NCI-H1436 (cell line): ENCODE data around the gene PPP2R2B.

Experiments used
- DNase-seq: peaks from one replicate; lab custom pipeline; 2025; lab: John Stamatoyannopoulos, UW

PPP2R2B gene

GRCh38 chr5:146548781-146549449, 329.6 kb downstream of the PPP2R2B start:
- no peak for DNase-seq

- DNase-seq: no peak
These were observed 334.3 kb downstream of the PPP2R2B start for GRCh38 chr5:146544232-146544631.

DNA sequence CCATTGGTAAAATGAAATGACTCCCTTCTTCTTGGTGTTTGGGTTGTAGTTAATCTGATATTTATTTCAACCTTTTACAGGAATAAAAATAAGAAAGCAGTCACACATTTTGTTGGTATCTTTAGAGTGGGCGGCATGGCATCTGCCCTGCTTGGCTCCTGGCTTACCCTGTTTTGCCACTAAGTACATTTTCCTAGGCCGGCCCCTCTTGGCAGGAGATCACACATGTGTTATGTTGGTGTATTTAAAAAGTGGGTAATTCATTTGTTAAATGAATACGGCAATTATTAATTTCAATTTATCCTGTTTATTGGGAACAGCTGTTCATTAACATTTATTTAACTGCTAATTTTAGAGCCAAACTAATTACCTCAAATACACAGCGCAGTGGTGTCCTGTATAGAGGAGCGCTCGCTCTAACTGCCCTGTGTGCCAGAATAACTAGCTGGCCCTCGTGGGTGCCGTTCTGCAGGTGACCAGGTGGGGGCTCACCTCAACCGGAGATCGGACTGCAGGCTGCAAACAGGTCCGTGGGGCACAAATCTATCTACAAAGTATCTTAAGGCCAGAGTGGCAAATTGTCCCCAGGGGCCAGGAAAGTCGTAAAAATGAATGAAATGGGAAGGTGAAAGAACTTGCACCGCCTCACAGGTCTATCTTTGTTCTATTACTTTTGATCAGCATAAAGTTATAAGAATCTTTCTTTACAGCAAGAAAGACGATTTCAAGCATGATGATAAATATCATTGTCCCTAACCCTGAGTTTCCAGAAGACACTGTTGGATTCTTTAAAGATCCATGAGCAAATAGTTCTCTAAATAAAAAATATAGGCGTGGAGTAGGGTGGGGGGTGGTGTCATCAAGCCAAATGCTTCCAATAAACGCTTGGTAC, 336.4 kb downstream of the PPP2R2B start:
- peak; percentile 59 for DNase-seq

- DNase-seq: no peak
These were observed 338.1 kb downstream of the PPP2R2B start for GRCh38 chr5:146540414-146540813.

DNA sequence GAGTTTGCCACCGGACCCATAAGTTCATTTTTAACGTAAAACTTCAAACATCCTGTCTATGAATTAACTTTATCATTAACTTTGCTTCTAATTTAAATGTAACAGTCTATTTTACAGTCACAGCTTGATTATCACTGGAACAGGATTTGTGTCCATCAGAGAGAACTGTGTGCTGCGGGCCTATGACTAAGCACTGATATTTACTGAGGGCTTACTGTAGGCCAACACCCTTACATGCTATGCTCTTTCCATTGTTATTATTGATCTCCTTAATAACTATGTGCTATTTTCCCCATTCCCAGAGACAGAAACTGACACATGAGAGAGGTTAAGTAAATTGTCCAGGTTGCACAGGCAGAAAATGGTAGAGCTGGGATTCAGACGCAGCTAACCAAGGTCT, 338.6 kb downstream of the PPP2R2B start:
- no peak for DNase-seq

- no peak for DNase-seq
These were observed 340.1 kb downstream of the PPP2R2B start for GRCh38 chr5:146538432-146538831.

- DNase-seq: no peak
These were observed 344.7 kb downstream of the PPP2R2B start for GRCh38 chr5:146533882-146534281.

DNA sequence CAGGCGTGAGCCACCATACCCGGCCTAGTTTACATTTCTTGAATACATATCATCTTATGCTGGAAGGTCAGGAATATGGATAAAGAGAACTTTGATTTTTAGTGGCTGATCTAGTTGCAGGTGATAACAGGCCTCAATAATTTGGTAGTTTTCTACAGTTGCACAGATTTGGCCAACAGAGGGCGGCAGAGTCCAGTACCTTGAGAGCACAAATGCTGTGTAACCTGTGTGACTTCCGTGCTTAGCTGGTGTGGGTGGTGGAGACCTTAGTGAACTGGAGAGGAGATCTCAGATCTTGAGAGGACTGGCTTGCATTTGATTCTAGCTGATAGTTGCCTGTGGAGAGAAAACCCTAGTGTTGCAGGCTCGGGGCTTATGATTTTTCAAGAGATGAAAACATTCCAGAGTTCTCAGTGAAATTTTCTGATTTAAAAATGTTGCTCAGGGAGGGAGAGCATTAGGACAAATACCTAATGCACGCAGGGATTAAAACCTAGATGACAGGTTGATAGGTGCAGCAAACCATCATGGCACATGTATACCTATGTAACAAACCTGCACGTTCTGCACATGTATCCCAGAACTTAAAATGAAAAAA, 345.2 kb downstream of the PPP2R2B start:
- peak; percentile 81 for DNase-seq
